NCI-H526 treated with DMSO at 0.1 percent for 48 hours (cell line): ENCODE results near the gene DRC1.

ENCODE experiments used
- DNase-seq: peaks from one replicate; lab custom pipeline; 2025; lab: John Stamatoyannopoulos, UW

DRC1 gene

DNA sequence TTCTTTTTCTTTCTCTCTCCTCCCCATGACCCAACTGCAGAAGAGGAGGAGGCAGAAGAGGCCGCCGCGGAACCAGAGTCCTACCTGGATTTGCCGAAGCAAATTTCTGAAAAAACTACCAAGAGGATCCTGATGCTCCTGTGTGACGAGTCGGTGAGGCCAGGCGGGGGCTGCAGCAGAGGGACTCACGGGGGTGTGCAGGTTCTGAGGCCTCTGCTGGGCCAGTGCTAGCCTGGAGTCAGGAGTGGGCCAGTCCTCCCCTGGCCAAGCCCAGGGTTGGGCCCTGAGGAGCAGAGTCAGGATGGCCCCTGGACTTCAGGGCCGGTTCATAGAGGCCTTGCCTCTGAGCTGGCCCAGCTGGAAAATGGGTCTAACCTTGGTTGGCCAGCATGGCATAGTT, 46.9 kb downstream of the DRC1 start:
- DNase-seq, result no peak

DNA sequence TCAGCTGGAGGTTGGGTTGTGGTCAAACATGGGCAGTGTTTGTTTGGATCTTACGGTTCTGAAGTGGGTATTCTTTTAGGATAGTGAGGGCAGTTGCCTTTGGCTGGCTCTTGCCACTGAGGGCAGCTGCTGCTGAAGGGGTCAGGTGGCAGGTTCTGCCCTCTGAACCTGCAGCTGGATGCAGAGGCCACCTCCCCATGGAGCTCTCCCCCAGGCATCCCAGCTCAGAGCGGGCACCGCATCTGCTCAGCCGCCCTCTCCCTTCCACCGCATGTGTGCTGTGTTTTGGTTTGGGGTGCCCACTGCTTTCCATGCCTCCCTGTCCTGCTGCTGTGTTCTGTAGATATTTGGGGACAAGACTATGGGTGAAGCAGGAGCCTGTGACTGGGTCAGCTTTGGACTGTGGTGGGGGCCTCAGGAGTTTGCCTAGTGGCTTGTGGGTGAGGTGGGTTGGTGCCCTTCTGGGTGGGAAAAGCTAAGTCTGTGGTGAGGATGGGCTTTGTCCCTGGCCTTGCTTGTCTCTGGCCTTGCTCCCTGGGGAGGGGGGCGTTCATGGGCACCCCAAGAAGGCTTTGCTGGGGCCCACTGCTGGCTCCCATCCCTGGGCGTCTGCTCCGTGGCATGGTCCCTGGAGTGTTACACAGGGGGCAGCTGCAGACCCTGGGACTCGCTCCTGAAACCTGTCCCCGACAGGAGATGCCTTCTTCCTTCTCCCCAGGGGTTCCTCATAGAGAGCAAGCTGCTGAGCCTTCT, 47.7 kb downstream of the DRC1 start:
- DNase-seq, result no peak

GRCh38 chr2:26450031-26450635, 48.4 kb downstream of the DRC1 start:
- no peak for DNase-seq

GRCh38 chr2:26451700-26452099, 50.0 kb downstream of the DRC1 start:
- DNase-seq, result no peak

GRCh38 chr2:26453421-26454329, 52.0 kb downstream of the DRC1 start:
- DNase-seq, result no peak

GRCh38 chr2:26454561-26455001, 52.9 kb downstream of the DRC1 start:
- no peak for DNase-seq

DNA sequence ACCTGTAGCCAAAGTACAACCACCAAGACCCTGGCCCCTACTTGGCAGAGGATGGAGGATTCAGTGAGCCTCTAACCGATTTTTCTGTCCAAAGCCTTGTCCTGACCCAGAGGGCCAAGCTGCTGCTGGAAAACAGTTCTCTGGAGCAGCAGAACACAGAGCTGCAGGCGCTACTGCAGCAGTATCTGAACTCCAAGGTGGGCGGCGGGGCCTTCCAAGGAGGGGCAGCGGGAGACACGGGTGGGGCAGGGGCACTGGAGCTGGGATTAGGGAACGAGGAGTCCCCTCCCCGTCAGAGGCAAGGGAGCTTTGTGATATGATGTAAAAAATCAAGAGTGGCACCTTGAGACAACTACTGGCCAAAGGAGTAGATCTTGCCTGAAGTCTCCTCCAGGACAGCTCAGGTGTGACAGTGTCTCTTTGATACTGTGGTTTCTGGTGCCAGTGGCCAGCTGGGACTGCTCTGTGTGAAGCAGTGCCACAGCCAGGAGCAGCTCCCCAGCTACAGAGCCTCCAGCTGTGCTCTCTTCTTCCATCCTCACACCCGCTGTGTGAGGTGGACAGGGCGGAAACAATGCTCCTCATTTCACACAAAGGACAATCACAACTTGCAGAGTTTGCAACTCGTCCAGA, 53.4 kb downstream of the DRC1 start:
- DNase-seq, result no peak

- no peak for DNase-seq
These were observed 54.1 kb downstream of the DRC1 start for GRCh38 chr2:26455670-26456439.

DNA sequence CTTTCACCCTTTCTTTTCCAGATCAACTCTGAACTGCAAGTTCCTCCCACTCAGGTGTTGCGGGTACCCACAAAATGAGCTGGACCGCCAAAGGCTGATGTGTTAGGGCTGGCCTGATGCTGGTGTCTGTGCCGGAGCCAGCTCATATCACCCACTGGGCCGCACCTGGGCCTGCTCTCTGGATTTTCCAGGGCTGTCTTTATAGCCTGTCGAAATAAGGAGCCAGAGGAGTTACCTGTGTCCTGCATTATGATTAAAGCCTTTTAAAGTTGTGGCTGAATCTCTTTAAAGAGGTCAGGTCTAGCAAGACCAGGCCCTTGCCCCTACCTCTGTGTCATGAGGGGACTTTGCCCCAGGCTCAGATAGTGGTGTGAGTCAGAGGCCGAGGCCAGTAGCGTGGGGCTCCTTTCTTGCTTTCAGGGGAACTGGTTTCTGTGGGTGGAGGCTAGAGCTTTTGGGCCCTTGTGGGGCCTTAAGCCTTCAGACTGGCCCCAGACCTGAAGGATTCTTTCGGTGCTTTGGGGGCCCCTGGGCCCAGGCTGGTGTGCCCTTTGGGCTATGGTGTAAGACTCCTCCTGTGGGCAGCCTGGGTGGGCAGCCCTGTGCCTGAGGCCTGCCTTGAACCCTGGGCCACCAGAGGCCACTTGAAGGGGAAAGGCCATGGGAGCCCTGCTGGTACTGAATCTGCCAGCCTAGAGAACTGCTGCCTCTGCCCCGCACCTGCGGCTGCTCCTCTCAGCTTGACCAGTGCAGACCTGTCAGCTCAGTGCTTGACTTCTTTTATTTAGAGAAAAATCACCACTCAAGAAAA, 54.9 kb downstream of the DRC1 start:
- DNase-seq, result no peak

GRCh38 chr2:26457251-26457666, 55.5 kb downstream of the DRC1 start:
- DNase-seq, result no peak

DNA sequence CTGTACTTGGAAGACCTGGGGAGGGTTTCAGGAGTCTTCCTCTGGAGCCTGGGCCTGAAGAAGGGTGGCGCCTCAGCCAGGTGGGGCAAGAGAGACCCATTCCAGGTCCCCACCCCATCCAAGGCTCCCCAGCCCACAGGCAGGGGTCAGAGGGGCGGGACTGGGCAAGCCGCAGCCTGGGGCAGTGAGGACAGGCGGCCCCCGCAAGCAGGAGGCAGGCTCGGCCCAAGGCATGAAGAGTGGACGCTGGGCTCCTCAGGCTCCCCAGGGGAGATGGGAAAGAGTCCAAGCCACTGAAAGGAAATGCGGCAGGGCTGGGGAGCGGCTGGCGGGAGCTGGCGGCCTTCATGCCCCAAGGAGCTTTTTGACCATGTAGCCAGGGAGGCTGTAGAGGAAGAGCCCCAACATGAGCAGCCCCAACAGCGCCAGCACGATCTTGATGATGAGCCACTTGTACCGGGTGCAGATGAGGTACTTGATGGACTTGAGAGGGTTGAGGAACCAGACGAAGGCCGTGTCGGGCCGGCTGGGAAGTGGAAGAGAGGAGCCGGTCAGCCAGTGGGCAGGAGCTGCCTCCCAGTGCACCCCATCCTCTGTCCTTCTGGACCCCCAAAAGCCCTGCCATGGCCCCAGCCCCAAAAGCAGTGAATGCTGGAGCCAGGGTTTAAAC, 56.1 kb downstream of the DRC1 start:
- DNase-seq, result no peak

GRCh38 chr2:26458365-26459042, 56.8 kb downstream of the DRC1 start:
- no peak for DNase-seq

DNA sequence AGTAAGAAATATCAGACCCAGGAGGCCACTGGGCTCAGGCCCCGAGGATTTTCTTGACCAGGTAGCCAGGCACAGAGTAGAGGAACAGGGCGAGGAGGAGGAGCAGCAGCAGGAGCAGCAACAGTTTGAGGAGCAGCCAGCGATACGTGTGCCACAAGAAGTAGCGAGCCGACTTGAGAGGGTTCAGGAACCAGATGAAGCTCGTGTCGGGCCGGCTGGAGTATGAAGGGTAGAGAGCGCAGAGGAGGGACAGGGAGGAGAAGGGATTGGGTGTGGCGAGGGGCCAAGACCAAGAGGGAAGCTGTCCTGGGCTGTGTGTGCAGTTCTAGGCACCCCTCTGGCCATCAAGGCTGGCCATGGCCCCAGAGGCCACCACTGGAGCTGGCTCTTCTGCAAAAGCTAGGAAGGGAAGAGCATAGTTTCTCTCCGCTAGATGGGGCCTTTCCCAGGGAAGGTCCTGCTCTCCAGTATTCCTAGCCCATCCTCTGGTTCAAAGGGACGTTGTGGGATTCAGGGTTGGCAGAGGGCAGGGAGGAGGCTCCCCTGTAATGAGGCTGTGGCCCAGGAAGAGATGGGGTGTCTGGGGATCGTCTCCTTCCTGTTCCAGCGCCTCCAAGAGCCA, 58.4 kb downstream of the DRC1 start:
- no peak for DNase-seq

- no peak for DNase-seq
These were observed 58.9 kb downstream of the DRC1 start for GRCh38 chr2:26460613-26461031.

- no peak for DNase-seq
These were observed 59.9 kb downstream of the DRC1 start for GRCh38 chr2:26461601-26462023.

DNA sequence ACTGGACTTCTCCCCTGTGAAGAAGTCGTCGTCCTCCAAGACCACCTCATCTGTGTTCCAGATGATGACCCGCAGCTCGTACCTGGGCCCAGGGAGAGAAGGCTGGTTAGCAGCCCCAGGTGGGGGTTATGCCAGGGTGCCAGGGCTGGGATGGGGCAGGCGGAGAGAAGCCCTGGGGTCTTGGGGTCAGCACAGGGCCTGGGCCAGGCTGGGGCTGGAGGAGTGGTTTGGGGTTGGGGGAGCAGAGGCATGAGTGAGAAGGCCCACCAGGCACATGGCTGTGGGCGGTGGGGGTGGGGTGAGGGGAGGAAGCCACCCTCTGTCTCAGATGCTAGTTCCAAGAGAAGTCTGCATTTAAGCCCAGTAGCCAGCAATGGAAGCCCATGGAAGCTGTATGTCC, 60.4 kb downstream of the DRC1 start:
- no peak for DNase-seq

- DNase-seq, result no peak
These were observed 61.0 kb downstream of the DRC1 start for GRCh38 chr2:26462511-26463243.
